Measurements from ENCODE around the gene ITGA11. TPM values are rescaled to one million over a fixed set of nuclear protein-coding genes. Genes with fewer than 3 reads are reported as not detected.

ITGA11 gene
- total RNA-seq, 1 donor = 567 TPM

GRCh38 chr15:68295014-68295805, 136.8 kb downstream of the ITGA11 start:
- H3K4me3 ChIP-seq (ENCODE audit: insufficient read depth, low read length) = no peak overlapping the region
- no peak for DNase-seq (ENCODE audit: insufficient read length, low spot score, missing footprints)
- peaks cover 59% of the 10 kb centered on the region for H3K79me2 ChIP-seq (ENCODE audit: insufficient read depth, low read length)
- no peaks in the 10 kb centered on the region for H3K9me3 ChIP-seq (ENCODE audit: low read depth, low read length)
- peaks cover 6% of the 10 kb centered on the region for H4K20me1 ChIP-seq (ENCODE audit: insufficient read depth, low read length)
- H3K4me2 ChIP-seq (ENCODE audit: insufficient read depth, low read length) = no peak overlapping the region
- H2AFZ ChIP-seq (ENCODE audit: low read length) = no peak overlapping the region
- peak overlapping the region; percentile 20 for H3K27ac ChIP-seq (ENCODE audit: low read depth, low read length)
- H3K4me1 ChIP-seq (ENCODE audit: insufficient read depth, low read length) = peaks cover 8% of the 10 kb centered on the region
- no peak for TF ChIP-seq CTCF (IDR thresholded peaks at IDR 0.05; ENCODE audit: extremely low read depth, low read depth, low read length)
- peaks cover 64% of the 10 kb centered on the region for H3K36me3 ChIP-seq (ENCODE audit: insufficient read depth, low read length)
- H3K27me3 ChIP-seq (ENCODE audit: insufficient read depth, low read length) = no peaks in the 10 kb centered on the region

DNA sequence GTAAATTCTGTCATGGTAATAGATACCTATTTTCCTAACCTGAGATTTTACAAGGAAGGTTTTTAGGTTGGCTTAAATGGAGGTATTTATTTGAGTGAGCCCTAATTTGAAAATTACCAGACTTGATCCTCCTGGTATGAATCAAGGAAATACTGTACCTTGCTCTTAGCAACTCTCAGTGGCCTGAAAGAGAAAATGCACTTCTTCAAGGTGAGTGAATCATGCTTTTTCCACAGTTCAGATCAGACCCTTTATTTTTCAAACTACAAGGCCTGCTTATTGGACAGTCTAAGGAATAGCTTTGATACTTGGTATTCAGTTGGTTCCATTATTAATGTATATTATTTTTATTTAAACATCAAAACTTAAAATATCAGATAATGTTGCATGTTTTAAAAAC, 139.0 kb downstream of the ITGA11 start:
- Histone ChIP-seq H3K4me2 (ENCODE audit: insufficient read depth, low read length) (no peak overlapping the region), H3K9me3 (ENCODE audit: low read depth, low read length) (no peaks in the 10 kb centered on the region), H3K27ac (ENCODE audit: low read depth, low read length) (no peak overlapping the region), H3K27me3 (ENCODE audit: insufficient read depth, low read length) (no peaks in the 10 kb centered on the region), H3K36me3 (ENCODE audit: insufficient read depth, low read length) (peaks cover 56% of the 10 kb centered on the region), H3K4me3 (ENCODE audit: insufficient read depth, low read length) (no peak overlapping the region), H3K79me2 (ENCODE audit: insufficient read depth, low read length) (peaks cover 82% of the 10 kb centered on the region), H3K4me1 (ENCODE audit: insufficient read depth, low read length) (no peaks in the 10 kb centered on the region), H4K20me1 (ENCODE audit: insufficient read depth, low read length) (peaks cover 15% of the 10 kb centered on the region), H2AFZ (ENCODE audit: low read length) (no peak overlapping the region)
- TF ChIP-seq CTCF (IDR thresholded peaks at IDR 0.05; ENCODE audit: extremely low read depth, low read depth, low read length) = no peak
- no peak for DNase-seq (ENCODE audit: insufficient read length, low spot score, missing footprints)

DNA sequence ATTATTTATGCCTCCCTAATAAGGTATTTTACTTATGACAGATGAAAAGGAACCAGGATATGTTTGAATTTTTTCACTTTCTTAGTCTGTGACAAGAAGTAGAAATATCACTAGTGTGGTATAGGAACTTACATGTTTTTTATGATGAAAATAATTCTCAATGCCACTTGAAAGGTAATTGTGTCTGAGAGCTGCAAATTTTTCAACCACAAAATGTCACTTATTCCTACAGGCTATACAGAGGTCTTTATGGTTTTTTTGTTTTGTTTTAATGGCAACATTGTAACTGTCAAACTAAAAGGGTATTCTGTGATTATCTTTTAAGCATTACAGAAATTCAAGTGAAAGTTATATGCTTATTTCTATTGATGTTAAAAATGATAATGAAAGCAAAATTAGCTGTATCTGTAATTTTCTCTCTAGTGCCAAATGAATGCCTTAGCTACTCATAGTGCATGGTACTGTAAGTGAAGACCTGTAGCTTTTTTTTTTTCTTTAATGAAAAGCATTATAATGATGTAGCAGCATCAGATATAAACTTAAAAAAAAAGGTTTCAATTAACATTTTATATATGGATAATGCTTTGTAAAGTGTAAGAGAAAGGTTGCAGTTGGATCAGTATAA, 139.7 kb downstream of the ITGA11 start:
- peaks cover 84% of the 10 kb centered on the region for H3K79me2 ChIP-seq (ENCODE audit: insufficient read depth, low read length)
- no peak for TF ChIP-seq CTCF (IDR thresholded peaks at IDR 0.05; ENCODE audit: extremely low read depth, low read depth, low read length)
- H3K4me1 ChIP-seq (ENCODE audit: insufficient read depth, low read length) = no peaks in the 10 kb centered on the region
- DNase-seq (ENCODE audit: insufficient read length, low spot score, missing footprints) = no peak
- H3K4me2 ChIP-seq (ENCODE audit: insufficient read depth, low read length) = no peak overlapping the region
- peaks cover 22% of the 10 kb centered on the region for H4K20me1 ChIP-seq (ENCODE audit: insufficient read depth, low read length)
- H3K9me3 ChIP-seq (ENCODE audit: low read depth, low read length) = no peaks in the 10 kb centered on the region
- H3K36me3 ChIP-seq (ENCODE audit: insufficient read depth, low read length) = peaks cover 50% of the 10 kb centered on the region
- H2AFZ ChIP-seq (ENCODE audit: low read length) = no peak overlapping the region
- H3K27ac ChIP-seq (ENCODE audit: low read depth, low read length) = no peak overlapping the region
- no peak overlapping the region for H3K4me3 ChIP-seq (ENCODE audit: insufficient read depth, low read length)
- H3K27me3 ChIP-seq (ENCODE audit: insufficient read depth, low read length) = no peaks in the 10 kb centered on the region

GRCh38 chr15:68290715-68291114, 141.2 kb downstream of the ITGA11 start:
- no peaks in the 10 kb centered on the region for H3K9me3 ChIP-seq (ENCODE audit: low read depth, low read length)
- H3K79me2 ChIP-seq (ENCODE audit: insufficient read depth, low read length) = peaks cover 99% of the 10 kb centered on the region
- TF ChIP-seq CTCF (IDR thresholded peaks at IDR 0.05; ENCODE audit: extremely low read depth, low read depth, low read length) = no peak
- H3K36me3 ChIP-seq (ENCODE audit: insufficient read depth, low read length) = peaks cover 46% of the 10 kb centered on the region
- no peak overlapping the region for H3K27ac ChIP-seq (ENCODE audit: low read depth, low read length)
- H4K20me1 ChIP-seq (ENCODE audit: insufficient read depth, low read length) = peaks cover 34% of the 10 kb centered on the region
- no peak overlapping the region for H2AFZ ChIP-seq (ENCODE audit: low read length)
- H3K4me3 ChIP-seq (ENCODE audit: insufficient read depth, low read length) = no peak overlapping the region
- no peak for DNase-seq (ENCODE audit: insufficient read length, low spot score, missing footprints)
- H3K4me1 ChIP-seq (ENCODE audit: insufficient read depth, low read length) = no peaks in the 10 kb centered on the region
- H3K27me3 ChIP-seq (ENCODE audit: insufficient read depth, low read length) = no peaks in the 10 kb centered on the region
- no peak overlapping the region for H3K4me2 ChIP-seq (ENCODE audit: insufficient read depth, low read length)

All from osteoblast (primary cell).